OCI-LY7 (cell line): ENCODE results near the gene SPPL2A.

ENCODE experiments used
- CTCF ChIP-seq: fragments of 200-600 bp; sonication (generic); conservative IDR thresholded peaks from 2 replicates; pipeline ENCODE4 v1.5.1; 2014; ENCODE audit warnings: mild to moderate bottlenecking, antibody characterized with exemption, low read length, moderate library complexity, mixed read lengths
- EZH2phosphoT487 ChIP-seq: fragments of 200-600 bp; sonication (generic); IDR thresholded peaks from 2 replicates; pipeline ENCODE4 v1.6.1; 2018; ENCODE audit warnings: low read depth, borderline replicate concordance, mild to moderate bottlenecking, mixed run types, antibody characterized with exemption, low read length, moderate library complexity, mixed read lengths

GRCh38 chr15:50798684-50799083 lies 33.2 kb upstream of the SPPL2A start:
- TF ChIP-seq CTCF (no peak), EZH2phosphoT487 (no peak)
